Thyroid gland (tissue), 4 donors: Measurements from ENCODE around the gene RGS19.
"Not testable (repeated sequence)": the region's sequence is repeated elsewhere in the genome, so short reads cannot be mapped to it uniquely, and the experiment has no call there.

ENCODE experiments used
- POLR2A ChIP-seq, 2 donors: fragments of 450-650 bp; IDR thresholded peaks; one replicate each; pipeline ENCODE4 v1.6.1; 2017; ENCODE audit warnings: antibody characterized with exemption in 2 of 2, mild to moderate bottlenecking in 2 of 2, moderate library complexity in 1 of 2
- TF ChIP-seq, protein P1 (sequence below), 6 experiments: fragments of 200-600 bp in 3 of 6; fragments of 450-650 bp in 3 of 6; sonication (generic) in 3 of 6; IDR thresholded peaks; one replicate each; pipeline ENCODE4 v1.5.1; 2016 to 2019; ENCODE audit warnings: antibody characterized with exemption in 6 of 6, mild to moderate bottlenecking in 2 of 6, inconsistent platforms in 1 of 6, moderate library complexity in 1 of 6

DNA sequence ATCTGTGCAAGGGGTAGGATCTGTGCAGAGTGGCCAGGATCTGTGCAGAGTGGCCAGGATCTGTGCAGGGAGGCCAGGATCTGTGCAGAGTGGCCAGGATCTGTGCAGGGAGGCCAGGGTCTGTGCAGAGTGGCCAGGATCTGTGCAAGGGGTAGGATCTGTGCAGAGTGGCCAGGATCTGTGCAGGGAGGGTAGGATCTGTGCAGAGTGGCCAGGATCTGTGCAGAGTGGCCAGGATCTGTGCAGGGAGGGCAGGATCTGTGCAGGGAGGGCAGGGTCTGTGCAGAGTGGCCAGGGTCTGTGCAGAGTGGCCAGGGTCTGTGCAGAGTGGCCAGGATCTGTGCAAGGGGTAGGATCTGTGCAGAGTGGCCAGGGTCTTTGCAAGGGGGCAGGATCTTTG lies 9.3 kb upstream of the RGS19 start:
- TF ChIP-seq, protein P1, sequence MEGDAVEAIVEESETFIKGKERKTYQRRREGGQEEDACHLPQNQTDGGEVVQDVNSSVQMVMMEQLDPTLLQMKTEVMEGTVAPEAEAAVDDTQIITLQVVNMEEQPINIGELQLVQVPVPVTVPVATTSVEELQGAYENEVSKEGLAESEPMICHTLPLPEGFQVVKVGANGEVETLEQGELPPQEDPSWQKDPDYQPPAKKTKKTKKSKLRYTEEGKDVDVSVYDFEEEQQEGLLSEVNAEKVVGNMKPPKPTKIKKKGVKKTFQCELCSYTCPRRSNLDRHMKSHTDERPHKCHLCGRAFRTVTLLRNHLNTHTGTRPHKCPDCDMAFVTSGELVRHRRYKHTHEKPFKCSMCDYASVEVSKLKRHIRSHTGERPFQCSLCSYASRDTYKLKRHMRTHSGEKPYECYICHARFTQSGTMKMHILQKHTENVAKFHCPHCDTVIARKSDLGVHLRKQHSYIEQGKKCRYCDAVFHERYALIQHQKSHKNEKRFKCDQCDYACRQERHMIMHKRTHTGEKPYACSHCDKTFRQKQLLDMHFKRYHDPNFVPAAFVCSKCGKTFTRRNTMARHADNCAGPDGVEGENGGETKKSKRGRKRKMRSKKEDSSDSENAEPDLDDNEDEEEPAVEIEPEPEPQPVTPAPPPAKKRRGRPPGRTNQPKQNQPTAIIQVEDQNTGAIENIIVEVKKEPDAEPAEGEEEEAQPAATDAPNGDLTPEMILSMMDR (IDR thresholded peaks at IDR 0.05), result not testable (repeated sequence)
- TF ChIP-seq POLR2A (IDR thresholded peaks at IDR 0.05), result not testable (repeated sequence)
